ENCODE data around the gene FBN2. TPM values are rescaled to one million over a fixed set of nuclear protein-coding genes. Genes with fewer than 3 reads are reported as not detected.

Gene FBN2
- total and polyA plus RNA-seq, 12 donors: 2.2 to 237 (median 21.6) TPM

DNA sequence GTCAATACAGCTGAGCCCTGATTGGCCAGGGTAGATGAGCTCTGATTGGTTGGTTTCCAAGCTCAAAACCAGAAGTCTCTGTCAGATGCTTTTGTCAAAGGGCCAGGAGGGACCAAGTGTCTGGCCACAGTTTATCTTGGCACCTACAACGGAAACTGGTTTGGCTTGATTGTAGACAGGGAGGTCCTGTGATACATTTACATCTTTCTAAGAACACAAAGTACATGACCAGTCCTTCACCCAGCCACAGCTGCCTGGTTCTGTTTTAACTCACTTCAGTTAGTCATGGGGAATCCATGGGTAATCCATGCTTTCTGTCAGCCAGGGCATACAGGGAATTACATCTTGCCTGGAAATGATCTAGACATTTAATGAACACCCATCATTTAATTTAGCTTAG, 283.3 kb downstream of the FBN2 start:
- no peak for DNase-seq
- intact Hi-C loops (cut with DNase I): no loop called here
- no peak overlapping the region for H3K27ac ChIP-seq
- H3K36me3 ChIP-seq (replicated peaks in 1 of 2): no peaks in the 10 kb centered on the region
- no peak overlapping the region for H3K4me3 ChIP-seq
- 20 to 73% (median 66%) methylated on average over 1 of the region's 1 CpG for WGBS, 4 donors
- H3K4me1 ChIP-seq (replicated peaks in 1 of 2): no peaks in the 10 kb centered on the region
- no peaks in the 10 kb centered on the region for H3K9me3 ChIP-seq (replicated peaks in 1 of 3)
- no peaks in the 10 kb centered on the region for H3K27me3 ChIP-seq
- no peak for TF ChIP-seq POLR2A (IDR thresholded peaks at IDR 0.05)
- TF ChIP-seq, protein P1, sequence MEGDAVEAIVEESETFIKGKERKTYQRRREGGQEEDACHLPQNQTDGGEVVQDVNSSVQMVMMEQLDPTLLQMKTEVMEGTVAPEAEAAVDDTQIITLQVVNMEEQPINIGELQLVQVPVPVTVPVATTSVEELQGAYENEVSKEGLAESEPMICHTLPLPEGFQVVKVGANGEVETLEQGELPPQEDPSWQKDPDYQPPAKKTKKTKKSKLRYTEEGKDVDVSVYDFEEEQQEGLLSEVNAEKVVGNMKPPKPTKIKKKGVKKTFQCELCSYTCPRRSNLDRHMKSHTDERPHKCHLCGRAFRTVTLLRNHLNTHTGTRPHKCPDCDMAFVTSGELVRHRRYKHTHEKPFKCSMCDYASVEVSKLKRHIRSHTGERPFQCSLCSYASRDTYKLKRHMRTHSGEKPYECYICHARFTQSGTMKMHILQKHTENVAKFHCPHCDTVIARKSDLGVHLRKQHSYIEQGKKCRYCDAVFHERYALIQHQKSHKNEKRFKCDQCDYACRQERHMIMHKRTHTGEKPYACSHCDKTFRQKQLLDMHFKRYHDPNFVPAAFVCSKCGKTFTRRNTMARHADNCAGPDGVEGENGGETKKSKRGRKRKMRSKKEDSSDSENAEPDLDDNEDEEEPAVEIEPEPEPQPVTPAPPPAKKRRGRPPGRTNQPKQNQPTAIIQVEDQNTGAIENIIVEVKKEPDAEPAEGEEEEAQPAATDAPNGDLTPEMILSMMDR (IDR thresholded peaks at IDR 0.05): no peak

DNA sequence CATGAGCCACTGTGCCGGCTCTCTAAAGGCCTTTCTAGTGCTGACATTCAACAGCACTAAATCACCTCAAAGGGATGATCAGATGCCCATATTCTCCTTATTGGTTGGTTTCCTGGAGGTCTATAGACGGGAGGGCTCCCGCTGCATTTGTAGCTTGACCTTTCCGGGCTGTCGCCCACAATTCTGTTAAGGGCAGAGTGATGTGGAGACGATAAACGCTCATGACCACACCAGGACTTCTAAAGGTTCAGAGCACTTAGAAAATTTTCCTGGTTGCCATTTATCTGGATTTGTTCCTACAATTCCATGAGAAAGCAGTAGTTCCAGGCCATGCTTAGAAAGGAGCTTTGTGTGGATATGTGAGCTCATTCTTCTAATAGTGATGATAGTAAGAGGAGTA, 284.2 kb downstream of the FBN2 start:
- H3K4me3 ChIP-seq: no peak overlapping the region
- no peak for TF ChIP-seq POLR2A (IDR thresholded peaks at IDR 0.05)
- TF ChIP-seq, protein P1 (IDR thresholded peaks at IDR 0.05): no peak
- no peaks in the 10 kb centered on the region for H3K36me3 ChIP-seq (replicated peaks in 1 of 2)
- H3K27ac ChIP-seq: no peak overlapping the region
- no peaks in the 10 kb centered on the region for H3K4me1 ChIP-seq (replicated peaks in 1 of 2)
- DNase-seq: no peak
- WGBS, 4 donors: 91 to 98% (median 93%) methylated on average over 7 of the region's 7 CpGs
- H3K27me3 ChIP-seq: no peaks in the 10 kb centered on the region
- intact Hi-C loops (cut with DNase I): no loop called here
- no peaks in the 10 kb centered on the region for H3K9me3 ChIP-seq (replicated peaks in 1 of 3)

DNA sequence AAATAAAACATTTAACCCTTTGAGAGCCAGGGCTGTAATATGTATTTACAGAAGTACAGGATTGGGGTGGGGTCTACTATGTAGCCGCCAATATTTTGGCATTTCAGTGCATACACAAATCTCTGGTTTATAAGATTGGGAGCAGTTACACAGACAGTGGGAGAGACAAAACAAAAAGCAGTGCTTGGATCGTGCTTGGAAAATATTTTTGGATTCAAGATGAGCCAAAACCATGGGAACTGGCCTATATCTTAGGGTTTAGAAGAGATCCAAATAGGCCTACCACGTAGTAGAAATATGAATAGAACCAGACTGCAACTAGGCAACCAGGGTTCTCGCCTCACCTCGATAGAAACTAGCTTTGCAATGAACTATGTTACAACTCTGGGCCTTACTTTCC, 284.9 kb downstream of the FBN2 start:
- DNase-seq: no peak
- intact Hi-C loops (cut with DNase I): no loop called here
- Histone ChIP-seq H3K9me3 (replicated peaks in 1 of 3) (no peaks in the 10 kb centered on the region), H3K4me1 (replicated peaks in 1 of 2) (no peaks in the 10 kb centered on the region), H3K4me3 (no peak overlapping the region), H3K27me3 (no peaks in the 10 kb centered on the region), H3K27ac (no peak overlapping the region), H3K36me3 (replicated peaks in 1 of 2) (no peaks in the 10 kb centered on the region)
- TF ChIP-seq, protein P1 (IDR thresholded peaks at IDR 0.05): no peak
- TF ChIP-seq POLR2A (IDR thresholded peaks at IDR 0.05): no peak
- 77 to 80% (median 78%) methylated on average over 5 of the region's 5 CpGs for WGBS, 4 donors

DNA sequence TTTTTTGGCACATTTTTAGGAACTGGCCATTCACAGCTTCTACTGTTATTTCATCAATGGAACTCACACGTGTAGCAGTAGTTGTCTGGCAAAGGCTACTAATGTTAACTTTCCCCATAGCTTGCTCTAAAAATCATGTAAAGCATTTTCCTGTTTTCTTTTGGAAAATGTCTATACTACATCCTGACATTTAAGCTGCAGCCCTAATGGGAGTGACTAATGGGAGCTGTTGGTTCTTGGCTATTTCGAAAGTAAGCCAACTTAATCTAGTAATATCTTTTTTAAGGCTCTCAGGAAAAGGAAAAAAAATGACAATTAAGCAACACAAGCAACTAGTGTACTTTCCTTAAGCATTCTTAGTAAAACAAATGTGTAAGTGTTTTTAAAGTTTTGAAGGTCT, 285.3 kb downstream of the FBN2 start:
- no peak for DNase-seq
- 47 to 73% (median 56%) methylated on average over 2 of the region's 2 CpGs for WGBS, 4 donors
- Histone ChIP-seq H3K4me3 (no peak overlapping the region), H3K27ac (no peak overlapping the region), H3K36me3 (replicated peaks in 1 of 2) (no peaks in the 10 kb centered on the region), H3K4me1 (replicated peaks in 1 of 2) (no peaks in the 10 kb centered on the region), H3K9me3 (replicated peaks in 1 of 3) (no peaks in the 10 kb centered on the region), H3K27me3 (no peaks in the 10 kb centered on the region)
- no peak for TF ChIP-seq POLR2A (IDR thresholded peaks at IDR 0.05)
- TF ChIP-seq, protein P1 (IDR thresholded peaks at IDR 0.05): no peak
- intact Hi-C loops (cut with DNase I): no loop called here
